Effector CD4-positive, alpha-beta T cell (primary cell): ENCODE measurements around the gene DYRK1B.
A peak's percentile ranks its signal among the peaks of the same experiment; 100 is the strongest.

Source experiments
- DNase-seq: peaks from one replicate; pipeline ENCODE4 v3.0.0-alpha.2; 2020

DYRK1B gene

GRCh38 chr19:39807846-39808364 is 26.1 kb downstream of the DYRK1B start:
- DNase-seq, result no peak

DNA sequence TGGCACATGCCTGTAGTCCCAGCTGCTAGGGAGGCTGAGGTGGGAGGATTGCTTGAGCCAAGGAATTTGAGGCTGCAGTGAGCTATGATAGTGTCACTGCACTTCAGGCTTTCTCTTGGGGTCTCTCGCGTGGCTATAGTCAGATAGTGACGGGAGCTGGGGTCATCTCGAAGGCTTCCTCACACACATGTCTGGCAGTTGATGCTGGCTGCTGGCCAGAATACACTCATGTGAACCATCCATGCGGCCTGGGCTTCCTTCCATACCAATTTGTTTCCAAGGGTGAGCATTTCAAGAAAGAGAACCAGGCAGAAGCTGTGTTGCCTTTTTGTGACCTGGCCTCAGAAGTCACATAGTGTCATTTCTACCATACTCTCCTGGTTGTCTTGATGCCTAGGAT is 28.9 kb downstream of the DYRK1B start:
- no peak for DNase-seq

DNA sequence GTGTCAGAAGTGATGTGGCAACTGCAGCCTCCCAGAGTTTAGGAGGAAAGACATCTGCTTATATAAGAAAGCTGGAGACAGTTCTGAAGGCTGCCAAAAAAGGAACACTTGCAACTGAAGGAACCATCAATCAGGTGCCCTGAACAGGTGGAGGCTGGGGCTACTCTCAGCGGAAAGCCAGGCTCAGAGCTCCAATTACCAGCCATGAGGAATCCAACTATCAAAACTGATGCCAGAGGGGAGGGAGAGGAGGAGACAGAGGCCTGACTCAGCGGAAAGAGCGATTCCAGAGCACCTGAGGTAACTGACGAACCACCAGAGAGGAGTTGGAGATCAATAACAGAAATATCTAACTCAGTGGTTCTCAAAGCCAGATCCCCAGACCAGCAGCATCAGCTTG is 31.0 kb downstream of the DYRK1B start:
- DNase-seq, result no peak

GRCh38 chr19:39797083-39797482 is 36.9 kb downstream of the DYRK1B start:
- no peak for DNase-seq

- no peak for DNase-seq
These were observed 37.9 kb downstream of the DYRK1B start for GRCh38 chr19:39796000-39796498.

GRCh38 chr19:39795001-39795400 is 39.0 kb downstream of the DYRK1B start:
- no peak for DNase-seq

GRCh38 chr19:39792999-39793546 is 40.9 kb downstream of the DYRK1B start:
- DNase-seq, result peak; percentile 61

DNA sequence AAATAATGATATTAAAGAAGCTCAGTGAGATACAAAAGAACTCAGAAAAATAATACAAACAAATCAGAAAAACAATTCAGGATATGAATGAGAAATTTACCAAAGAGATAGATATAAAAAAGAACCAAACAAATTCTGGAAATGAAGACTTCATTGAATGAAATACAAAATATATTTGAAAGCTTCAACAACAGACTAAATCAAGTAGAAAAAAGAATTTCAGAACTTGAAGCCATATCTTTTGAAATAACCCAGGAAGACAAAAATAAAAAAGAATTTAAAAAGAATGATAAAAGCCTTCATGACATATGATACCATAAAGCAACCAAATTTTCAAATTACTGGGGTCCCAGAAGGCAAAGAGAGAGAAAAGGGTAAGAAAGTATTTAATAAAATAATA is 45.7 kb downstream of the DYRK1B start:
- no peak for DNase-seq

- DNase-seq, result no peak
These were observed 53.1 kb downstream of the DYRK1B start for GRCh38 chr19:39780894-39781293.

- DNase-seq, result no peak
These were observed 55.2 kb downstream of the DYRK1B start, which contains the start of gene LEUTX for GRCh38 chr19:39778763-39779162. Gene LEUTX (plus strand): TSS chr19:39778854. CDS start chr19:39778921, 67 bp downstream.
